DMS53 treated with DMSO at 0.1 percent for 48 hours (cell line): Measurements from ENCODE around the gene FASTK.

Experiments used
- DNase-seq: peaks from one replicate; lab custom pipeline; 2025; ENCODE audit not compliant: unreplicated experiment; lab: John Stamatoyannopoulos, UW

Gene FASTK

GRCh38 chr7:151083071-151083823, 2.6 kb upstream of the FASTK start, which contains the start of gene TMUB1:
TMUB1 (minus strand) TSS chr7:151083493; CDS start chr7:151082563, 930 bp downstream.
- peak; percentile 44 for DNase-seq

DNA sequence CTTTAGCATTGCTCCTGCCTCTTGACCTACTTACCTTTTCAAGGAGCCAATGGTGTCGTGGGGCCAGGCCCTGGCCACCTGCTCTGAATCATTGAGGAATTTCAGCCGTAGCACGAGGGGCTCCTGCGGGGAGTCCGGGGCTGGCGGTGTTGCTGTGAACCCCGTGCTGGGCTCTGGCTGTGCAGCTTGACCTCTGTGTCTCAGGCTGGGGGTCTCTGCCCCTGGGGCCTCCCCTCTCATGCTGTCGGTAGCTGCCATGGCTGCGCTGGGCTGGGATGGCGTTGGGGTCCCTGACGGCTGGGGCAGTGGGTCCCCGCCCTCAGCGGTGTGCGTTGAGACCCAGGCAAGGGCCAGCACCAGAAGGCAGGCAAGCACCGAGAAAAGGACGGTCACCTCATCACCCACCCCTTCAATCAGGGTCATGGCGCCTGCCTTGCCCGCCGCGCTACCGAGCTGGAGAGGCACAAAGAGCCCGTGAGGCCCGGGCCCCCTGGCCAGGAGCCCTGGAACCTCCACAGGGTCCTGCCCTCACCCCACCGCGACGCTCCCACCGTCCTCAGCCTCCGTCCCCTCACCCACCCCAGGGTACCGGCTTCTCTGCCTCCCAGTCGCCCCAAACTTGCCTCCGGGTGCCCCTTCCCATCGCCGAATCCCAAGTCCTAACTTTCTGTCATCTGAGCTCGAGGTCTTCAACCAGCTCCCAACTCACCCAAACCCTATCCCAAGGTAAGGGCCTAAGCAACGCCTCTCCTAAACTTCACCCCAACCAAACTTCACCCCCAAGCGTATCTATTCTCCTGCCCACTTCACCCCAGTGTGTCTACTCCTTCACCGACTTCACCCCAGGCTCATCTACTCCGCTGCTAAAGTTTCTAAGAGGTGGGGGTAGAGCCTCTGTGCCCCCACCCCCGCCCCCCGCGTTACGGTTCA, 1.8 kb upstream of the FASTK start:
- DNase-seq, result no peak

GRCh38 chr7:151081170-151082101, 827 bp upstream of the FASTK start:
- peak; percentile 44 for DNase-seq

DNA sequence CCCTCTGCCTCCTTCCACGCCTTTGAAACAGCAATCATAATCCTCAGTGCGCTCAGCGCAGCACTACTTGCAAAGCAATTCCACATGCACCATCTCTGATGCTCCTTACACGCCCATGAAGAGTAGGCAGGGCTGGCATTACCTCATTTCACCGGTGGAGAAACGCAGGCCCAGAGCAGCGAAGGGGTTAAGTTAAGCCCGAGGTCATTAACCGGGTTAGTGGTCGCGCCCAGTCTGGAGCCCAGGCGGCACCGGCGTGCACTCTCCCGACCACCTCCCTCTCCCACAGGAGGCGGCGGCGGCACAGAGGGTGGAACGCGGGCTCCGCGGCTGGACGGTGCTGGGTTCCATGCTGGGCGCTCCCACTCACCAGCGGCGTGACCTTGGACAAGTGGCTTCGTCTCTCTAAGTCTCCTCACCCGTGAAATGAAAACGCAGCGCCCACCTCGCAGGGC, 515 bp downstream of the FASTK start:
- peak; percentile 27 for DNase-seq

DNA sequence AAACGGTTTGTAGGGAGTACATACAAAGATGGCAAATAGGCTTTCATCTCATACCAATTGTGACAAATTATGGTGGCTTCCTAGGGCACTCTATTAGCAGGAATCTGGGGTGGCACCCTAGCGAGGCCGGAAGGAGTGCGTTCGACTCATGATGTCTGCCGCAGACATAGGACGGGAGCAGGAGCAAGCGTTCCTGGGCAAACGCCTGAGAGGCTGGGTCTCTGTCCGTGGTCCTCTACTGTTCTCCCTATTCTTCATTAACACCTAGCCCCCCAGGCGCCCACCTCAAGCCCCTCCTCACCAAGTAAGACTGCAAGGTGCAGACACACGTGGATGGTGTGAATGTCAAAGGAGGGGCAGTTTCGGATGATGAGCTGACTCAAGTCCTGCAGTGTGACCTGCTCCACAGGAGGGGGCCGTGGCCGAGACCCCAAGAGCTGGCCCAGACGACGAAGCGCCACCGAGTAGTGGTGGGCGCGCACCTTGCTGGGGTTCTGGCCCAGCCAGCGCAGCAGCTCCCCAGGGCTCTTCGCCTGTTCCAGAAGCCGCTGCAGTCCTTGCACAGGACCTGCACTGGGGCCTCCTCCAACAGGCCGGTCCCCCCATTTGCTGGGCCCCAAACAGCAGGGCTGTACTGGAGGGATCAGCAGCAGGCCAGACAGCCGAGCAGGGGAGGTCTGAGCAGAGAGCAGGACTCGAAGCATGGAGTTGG, 1.3 kb downstream of the FASTK start:
- no peak for DNase-seq

DNA sequence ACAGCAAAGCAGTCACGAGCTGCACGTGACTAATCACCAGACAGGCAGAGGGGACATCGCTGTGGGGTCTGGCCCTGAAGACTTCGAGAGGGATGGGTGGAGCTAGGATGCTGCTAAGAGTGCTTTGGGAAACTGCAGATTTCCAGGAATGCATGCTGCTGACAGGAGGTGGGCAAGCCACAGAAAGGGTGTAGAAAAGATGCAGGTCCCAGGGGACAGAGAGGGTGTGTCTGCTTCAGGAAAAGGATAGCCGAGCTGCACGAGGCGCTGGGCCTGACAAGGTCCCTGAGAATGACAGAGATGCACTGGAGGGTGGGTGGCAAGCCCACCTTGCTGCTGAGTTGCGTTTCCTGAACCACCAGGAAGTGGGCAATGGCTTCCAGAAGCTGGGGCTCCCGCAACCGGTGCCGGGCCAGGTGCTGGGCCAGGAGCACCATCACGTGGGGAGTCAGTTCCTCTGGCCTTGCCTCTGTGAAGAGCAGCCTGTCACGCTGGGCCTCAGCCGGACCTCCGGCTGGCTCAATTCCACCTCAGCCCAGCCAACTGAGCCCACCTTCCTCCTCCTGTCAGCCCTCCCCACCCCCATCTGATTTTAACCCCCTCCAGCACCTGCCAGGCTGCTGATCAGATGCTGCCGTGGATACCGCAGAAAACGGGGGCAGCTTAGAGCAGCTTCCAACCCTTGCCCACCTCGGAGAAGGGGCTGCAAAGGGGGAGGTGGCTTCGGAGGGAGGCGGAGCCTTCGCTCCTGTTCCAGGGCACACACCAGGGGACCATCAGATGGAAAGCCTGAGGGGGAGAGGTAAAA, 2.2 kb downstream of the FASTK start:
- DNase-seq, result no peak

GRCh38 chr7:151077705-151078232, 2.8 kb downstream of the FASTK start:
- DNase-seq, result no peak

- peak; percentile 5 for DNase-seq
Observed at GRCh38 chr7:151076863-151077704, 3.5 kb downstream of the FASTK start.

- DNase-seq, result no peak
Observed at GRCh38 chr7:151075978-151076426, 4.6 kb downstream of the FASTK start.

DNA sequence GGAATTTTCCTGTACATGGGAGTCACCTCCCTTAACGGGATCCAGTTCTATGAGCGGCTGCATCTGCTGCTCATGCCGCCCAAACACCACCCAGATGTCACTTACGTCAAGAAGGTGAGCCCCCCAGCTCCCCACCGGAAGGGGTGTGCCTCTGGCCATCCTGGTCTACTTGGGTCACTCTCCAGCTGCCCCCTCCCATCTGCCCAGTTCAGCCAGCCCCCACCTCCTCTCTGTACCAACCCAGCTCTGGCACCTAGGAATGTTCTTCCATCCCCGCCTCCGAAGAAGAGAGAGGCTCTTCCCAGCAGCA, 5.0 kb downstream of the FASTK start:
- no peak for DNase-seq

- no peak for DNase-seq
Observed at GRCh38 chr7:151074817-151075661, 5.6 kb downstream of the FASTK start.

DNA sequence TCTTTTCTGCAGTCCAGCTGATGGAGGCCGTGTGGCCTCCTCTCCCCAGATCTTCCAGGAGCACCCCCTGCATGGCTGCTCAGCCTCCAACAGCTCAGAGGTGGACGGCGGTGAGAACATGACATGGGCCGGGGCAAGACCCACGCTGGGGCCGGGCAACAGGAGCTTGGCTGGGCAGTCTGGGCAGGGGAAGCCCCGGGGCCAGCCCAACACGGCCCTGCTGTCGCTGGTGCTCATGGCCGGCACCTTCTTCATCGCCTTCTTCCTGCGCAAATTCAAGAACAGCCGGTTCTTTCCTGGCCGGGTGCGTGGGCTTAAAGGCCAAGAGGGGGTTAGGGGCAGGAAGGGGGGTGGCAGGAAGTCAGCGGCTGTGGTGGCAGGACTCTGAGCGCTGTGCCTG, 6.6 kb downstream of the FASTK start:
- DNase-seq, result no peak

DNA sequence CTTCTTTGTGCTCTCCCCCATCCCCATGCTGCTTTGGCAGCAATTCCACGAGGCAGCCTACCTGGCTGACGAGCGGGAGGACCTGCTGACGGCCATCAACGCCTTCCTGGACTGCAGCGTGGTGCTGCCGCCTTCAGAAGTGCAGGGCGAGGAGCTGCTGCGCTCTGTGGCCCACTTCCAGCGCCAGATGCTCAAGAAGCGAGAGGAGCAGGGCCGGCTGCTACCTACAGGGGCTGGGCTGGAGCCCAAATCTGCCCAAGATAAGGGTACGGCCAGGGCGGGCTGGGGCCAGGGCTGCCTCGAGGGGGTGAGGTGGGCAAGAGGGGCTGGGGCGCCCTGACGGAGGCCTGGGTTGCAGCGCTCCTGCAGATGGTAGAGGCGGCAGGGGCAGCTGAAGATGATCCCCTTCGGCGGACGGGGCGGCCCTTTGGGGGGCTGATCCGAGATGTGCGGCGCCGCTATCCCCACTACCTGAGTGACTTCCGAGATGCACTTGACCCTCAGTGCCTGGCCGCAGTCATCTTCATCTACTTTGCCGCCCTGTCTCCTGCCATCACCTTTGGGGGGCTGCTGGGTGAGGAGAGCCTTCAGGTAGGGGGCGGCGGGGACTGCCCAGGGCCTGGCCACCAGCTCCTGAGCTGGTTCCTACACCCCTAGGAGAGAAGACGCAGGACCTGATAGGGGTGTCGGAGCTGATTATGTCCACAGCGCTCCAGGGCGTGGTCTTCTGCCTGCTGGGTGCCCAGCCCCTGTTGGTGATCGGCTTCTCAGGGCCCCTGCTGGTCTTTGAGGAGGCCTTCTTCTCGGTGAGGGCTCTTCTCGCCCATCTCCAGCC, 9.4 kb downstream of the FASTK start:
- no peak for DNase-seq

DNA sequence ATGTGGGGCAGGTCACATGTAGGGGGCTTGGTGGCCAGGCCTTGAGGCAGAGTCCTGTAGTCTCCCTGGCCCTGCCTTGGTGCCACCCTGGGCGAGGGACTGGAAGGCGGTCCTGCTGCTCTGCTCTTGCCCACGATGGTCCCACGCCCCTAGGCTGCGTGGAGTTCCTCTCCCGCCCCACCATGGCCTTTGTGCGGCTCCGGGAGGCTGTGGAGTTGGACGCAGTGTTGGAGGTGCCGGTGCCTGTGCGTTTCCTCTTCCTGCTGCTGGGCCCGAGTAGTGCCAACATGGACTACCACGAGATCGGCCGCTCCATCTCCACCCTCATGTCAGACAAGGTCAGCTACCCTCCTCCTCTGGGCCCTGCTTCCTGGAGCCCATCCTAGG, 10.0 kb downstream of the FASTK start:
- DNase-seq, result no peak

DNA sequence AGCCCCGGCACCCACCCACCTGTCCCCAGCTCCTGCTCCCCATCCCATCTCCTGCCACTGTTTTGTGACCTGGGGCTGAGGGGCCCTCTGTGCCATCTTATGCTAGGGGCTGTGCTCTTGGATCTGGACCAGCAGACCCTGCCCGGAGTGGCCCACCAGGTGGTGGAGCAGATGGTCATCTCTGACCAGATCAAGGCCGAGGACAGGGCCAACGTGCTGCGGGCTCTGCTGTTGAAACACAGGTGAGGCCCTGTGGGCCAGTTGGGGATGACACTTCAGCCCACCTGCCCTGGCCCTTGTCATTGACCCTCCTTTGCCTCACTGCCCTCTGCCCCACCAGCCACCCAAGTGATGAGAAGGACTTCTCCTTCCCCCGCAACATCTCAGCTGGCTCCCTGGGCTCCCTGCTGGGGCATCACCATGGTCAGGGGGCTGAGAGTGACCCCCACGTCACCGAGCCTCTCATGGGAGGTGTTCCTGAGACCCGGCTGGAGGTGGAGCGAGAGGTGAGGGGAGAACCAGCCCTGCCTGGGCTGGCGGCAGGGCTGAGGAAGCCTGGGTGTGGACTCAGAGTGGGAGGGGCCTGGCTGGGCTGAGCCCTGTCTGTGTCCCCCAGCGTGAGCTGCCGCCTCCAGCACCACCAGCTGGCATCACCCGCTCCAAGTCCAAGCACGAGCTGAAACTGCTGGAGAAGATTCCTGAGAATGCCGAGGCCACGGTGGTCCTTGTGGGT, 10.6 kb downstream of the FASTK start:
- no peak for DNase-seq
